HG03354 (cell line): ENCODE measurements around the gene PSMD1.
"Not testable (repeated sequence)": the region's sequence is repeated elsewhere in the genome, so short reads cannot be mapped to it uniquely, and the experiment has no call there.

Experiments
- ATAC-seq: cut with Tn5 transposase; IDR thresholded peaks from one replicate; pipeline ENCODE4 v1.9.1; 2021; ENCODE audit warnings: mild to moderate bottlenecking; ENCODE audit not compliant: unreplicated experiment, poor library complexity, severe bottlenecking

Gene PSMD1

DNA sequence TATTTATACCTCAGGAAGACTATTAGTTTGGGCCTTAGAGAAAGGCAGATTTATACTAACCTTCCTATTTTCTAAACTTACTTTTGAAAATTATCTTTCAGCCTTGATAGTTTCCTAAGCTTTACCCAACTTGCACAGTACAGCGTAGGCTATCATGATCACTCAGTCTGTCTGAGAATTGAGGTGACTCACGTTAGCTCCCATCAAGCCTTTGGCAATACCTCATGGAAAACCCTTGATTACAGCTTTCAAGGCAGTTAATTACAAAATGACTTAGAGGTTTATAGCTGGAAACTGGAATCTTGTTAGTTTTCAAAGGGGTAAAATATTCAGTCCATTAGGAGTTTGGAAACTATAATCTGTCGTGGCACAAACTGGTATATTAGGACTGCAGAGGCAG is 115.4 kb downstream of the PSMD1 start:
- no peak for ATAC-seq

GRCh38 chr2:231174211-231174651 is 117.6 kb downstream of the PSMD1 start:
- ATAC-seq = no peak

GRCh38 chr2:231176066-231176465 is 119.4 kb downstream of the PSMD1 start:
- no peak for ATAC-seq

DNA sequence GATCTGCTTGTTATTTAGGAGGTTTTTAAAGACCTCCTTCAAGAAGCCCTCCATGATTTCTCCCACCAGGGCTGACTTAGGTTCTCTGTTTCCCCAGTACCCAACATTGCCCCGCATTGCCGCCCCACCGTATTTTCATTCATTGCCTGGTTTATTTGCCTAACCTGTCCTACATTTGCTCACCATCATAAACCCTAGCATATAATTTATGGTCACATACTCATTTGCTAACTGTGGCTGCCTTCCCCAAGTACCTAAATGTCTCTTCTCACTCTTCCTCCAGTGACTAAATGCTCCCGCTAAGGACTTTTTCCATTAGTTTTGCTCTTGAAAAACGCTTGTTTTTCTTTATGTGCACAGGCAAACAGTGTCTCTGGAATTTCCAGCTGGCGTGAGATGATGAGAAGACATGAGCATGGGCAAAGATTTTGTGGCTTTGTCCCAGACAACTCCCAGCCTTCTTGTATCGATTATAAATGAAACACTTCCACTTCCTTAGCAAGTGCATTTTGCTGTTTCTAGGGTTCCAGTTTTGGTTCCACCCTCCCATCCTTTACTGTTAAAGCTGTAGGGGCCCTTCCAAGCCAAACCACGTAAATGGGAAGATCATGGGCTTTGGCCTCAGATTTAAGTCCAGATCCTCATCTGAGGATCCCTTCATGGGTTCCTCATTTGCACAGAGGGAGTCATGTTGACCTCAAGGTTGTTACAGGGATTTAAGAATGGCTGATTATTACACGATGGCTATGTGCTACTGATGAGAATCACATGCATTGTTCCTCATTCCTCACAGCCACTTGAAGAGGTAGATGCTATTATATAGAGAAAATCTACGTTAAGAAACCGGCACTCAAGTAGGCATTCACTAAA is 120.7 kb downstream of the PSMD1 start:
- no peak for ATAC-seq

- ATAC-seq = not testable (repeated sequence)
Observed at GRCh38 chr2:231178805-231179204, 122.1 kb downstream of the PSMD1 start.

- ATAC-seq = peak; percentile 59
Observed at GRCh38 chr2:231181860-231182512, 125.3 kb downstream of the PSMD1 start.

DNA sequence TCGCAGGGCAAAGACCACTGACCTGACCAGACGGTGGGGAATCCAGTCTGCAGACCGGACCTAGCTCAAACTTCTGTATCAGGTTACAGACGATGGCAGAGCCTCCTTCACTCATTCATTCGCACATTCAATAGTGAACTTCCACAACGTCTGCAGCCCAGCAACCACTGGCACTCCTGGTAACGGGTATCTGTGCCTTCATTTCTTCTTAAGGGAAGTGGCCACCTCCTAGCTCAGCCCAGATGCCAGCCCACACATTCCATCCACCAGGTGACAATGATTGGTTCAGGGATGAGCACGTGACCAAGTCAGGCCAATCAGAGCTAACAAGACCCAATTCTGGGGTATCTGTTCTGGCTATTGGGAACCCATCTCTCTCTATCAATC is 125.8 kb downstream of the PSMD1 start:
- no peak for ATAC-seq

GRCh38 chr2:231183851-231184250 is 127.2 kb downstream of the PSMD1 start:
- no peak for ATAC-seq

- ATAC-seq = no peak
Observed at GRCh38 chr2:231184319-231184718, 127.7 kb downstream of the PSMD1 start.

GRCh38 chr2:231185050-231185725 is 128.5 kb downstream of the PSMD1 start:
- no peak for ATAC-seq

GRCh38 chr2:231185886-231186285 is 129.2 kb downstream of the PSMD1 start:
- ATAC-seq = no peak

DNA sequence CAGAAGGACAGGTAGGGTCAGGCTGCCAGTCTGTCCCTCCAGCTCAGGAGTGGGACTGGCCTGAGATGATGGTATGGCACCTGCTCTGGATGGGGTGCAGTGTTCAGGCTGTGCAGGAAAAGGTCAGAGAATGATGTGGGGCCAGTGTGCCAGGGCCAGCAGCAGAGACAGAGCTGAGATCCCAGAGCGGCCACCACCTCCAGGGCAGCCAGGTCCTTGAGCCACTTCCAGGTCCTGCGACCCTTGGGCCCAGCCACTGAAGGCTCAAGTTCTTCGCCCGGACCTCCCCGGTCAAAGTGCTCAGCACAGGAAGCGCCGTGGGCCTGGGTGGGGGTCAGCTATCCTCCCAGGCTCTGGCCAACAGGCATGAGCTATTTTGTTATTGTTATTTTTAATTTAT is 129.7 kb downstream of the PSMD1 start:
- ATAC-seq = no peak

- ATAC-seq = no peak
Observed at GRCh38 chr2:231187736-231188505, 131.3 kb downstream of the PSMD1 start.

DNA sequence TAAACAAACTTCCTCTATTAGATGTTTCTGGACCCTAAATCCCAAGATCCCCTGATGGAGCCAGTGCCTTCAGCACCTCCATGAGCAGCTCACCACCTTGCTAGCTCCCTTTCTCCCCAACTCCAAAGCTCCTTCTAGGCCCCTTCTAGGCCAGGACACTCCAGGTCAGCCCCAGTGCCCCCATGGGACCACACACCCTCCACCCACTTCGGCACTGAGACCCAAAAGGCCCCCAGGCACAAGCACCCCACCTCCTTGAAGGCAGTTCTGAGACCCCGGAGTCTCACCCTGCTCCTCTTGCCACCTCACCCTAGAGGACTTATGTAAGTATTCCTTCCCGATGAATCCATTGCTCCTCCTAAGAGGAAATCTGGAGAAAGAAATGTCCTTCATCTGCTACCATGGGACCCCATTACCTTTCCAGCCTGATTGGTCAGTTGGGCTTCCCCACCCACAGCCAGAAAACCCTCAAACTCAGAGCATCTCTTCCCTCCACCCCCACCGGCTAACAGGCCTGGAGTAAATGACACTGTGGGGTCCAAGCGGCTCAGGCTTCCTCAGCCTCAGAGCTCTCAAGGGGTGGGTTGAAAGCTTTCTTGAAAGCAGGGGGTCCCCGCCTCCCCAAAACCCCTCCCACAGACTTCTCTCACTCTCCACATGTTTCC is 132.0 kb downstream of the PSMD1 start:
- no peak for ATAC-seq

DNA sequence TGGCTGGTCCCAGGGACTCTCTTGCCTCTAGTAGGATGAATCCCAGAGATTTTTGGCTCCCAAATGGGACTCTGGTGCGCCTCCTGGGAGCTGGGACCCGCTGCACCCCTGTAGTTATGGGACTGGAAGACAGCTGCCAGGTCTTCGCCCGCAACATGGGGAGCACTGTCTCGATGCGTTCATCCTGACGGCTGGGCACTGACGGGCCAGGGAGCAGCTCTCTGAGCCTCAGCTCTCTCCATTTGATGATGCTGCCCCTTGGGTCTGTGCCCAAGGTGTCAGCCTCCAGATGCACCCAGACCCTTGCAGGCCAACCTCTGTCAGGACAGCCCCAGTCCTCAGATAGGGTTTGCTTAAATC is 132.5 kb downstream of the PSMD1 start:
- ATAC-seq = no peak

DNA sequence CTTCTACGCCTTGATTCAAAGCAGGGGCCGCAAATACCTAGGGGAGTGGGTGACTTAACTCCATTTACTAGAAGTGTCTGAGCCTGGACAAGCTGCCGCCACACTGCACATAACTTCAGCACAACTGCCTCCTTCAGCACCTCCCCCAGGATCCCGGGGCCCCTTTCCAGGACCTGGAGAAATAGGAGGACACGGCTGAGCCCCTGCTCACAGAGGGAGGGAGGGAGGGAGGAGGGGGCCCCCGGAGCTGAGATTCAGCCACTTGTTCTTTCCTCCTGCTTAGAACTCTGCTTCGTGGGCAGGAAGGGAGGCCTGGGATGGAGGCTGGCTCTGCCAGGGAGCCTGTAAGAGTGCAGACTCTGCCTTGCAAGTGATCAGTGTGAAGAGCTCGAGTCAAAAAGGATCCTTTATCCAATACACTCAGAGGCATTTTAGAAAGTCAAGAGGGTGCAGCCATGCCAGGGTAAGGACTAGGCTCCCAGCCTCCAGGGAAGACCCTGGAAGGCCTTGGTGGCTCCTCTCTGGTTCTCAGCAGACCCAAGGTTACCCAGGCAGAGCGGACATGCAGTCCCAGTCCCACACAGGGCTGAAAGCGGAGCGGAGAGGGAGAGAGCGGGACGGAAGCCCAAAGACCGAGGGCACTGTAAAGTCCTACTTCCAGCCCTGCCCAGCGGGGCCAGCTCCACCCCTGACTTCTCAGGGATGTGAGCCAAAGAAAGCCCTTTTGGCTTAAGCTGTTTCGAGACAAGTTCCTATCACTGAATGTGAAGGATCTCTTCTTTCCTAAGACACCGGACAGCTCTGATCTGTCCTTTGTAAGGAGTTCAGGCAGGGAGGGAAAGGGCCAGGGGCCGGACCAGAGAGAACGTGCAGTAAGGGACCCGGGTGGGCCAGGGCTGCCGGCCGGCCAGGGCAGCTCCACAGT is 133.2 kb downstream of the PSMD1 start:
- ATAC-seq = no peak

DNA sequence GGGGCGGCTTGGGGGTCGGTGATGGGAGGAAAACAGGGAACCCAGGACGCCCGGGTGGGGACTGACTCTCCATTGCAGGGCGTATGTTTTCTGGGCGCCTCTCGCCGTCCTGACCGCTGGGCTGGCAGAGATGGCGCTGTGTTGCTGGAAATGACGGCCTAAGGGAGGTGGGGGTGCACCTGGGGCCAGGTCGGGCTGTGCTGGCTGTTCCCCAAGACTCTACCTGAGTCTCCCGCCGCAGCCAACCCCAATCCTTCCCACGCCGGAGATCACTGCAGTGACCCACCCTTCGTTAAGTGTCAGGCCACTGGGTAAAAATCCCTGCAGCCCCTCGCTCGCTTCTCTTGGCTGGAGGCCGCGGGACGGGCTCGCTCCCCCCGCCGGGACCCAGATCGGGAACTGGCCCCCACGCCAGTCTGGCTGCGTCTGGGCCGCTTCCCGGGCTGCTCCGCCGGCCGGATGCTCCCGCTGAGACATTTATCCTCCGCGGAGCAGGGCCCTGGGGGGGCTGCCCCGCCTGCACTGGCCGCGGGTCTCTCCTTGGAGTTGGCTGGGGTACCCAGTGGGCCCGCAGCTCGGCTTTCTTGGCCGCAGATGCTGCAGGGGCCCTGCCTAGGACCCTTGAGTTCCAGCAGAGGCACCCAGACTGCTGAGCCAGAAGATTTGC is 134.0 kb downstream of the PSMD1 start:
- ATAC-seq = no peak
